Measurements from ENCODE around the gene GRAMD2B.

DNA sequence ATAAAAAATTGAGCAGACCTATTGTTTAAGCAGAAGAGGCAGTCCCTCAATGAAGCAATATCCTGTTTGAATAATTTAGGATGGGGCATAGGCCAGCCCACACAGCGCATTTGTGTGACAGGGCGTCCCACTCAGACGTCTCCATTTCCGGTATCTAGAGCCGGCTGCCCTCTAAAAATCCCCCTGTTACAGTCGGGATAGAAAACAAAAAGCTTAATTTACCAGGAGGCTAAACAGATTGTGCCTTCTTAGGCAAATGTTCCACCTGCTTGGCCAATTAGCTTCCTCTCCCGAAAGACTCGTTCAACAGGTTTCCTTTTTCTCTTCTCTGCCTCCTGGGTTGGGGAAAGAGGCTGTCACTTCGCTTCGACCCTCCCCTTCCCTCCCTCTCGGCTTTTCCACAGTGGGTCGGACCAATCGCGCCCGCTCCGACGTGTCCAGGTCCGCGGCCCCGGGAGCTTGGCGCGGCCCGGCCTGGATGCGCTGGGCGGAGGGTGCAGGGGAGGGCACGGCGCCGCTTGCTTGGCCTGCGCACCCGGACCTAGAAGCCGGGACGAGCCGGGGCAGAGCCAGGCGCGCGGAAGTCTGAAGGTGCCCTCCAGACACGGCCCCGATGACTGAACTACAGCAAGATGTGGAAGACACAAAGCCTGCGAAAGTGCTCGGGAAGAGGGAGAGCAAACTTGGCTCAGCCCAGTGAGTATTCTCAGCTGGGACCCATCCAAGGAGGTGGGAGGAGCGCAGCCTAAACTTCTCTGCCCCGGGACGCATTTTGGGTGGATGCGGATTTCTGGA lies at the start of gene GRAMD2B:
- TF ChIP-seq JUN (IDR thresholded peaks at IDR 0.05; ENCODE audit: low read depth, low read length) (no peak), POLR2A (IDR thresholded peaks at IDR 0.05; ENCODE audit: control extremely low read depth in 1 of 2, low read depth in 2 of 2, low read length in 2 of 2) (peak in 1 of 2 experiments; percentile 79; a peak in 2 of 3 replicates)

Measured in H1 (cell line).